ENCODE results near the gene FAM13B.

The FAM13B gene

DNA sequence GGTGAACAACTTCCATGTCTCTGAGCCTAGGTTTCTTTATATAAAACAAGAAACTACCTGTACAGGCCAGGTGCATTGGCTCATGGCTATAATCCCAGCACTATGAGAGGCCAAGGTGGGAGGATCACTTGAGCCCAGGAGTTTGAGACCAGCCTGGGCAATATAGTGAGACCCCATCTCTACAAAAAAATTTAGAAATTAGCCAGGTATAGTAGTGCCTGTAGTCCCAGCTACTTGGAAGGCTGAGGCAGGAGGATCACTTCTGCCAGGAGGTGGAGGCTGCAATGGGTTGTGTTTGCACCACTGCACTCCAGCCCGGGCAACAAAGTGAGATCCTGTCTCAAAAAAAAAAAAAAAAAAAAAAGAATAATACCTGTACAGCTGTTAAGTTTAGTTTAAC, 11.1 kb downstream of the FAM13B start:
- Histone ChIP-seq H3K4me3 (ENCODE audit: low read depth, low read length, poor library complexity, severe bottlenecking) (no peak overlapping the region), H3K4me1 (ENCODE audit: insufficient read depth, low read length, severe bottlenecking) (peaks cover 4% of the 10 kb centered on the region), H3K79me2 (ENCODE audit: insufficient read depth, low read length) (peaks cover 63% of the 10 kb centered on the region)

DNA sequence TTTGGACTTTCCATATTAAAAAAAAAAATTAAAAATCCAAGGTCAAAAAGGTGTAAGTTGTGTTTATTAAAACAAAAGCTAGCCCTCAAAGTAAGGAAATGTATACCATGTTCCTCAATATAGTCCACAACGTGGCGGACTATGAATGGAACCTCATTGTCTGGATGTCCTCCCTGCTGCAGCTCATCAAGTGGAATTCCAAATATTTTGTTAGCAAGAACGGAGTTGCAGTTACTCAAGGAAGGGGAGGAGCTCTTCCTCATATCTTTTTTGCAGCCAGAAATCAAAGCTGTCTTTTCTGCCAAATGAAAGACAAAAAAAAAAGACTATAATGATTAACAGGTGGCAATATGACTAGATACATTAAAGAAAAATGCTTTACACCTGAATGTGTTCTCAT, 14.0 kb downstream of the FAM13B start:
- no peaks in the 10 kb centered on the region for H3K27me3 ChIP-seq (ENCODE audit: insufficient read depth, low read length)
- peaks cover 35% of the 10 kb centered on the region for H3K79me2 ChIP-seq (ENCODE audit: insufficient read depth, low read length)
- TF ChIP-seq CTCF (IDR thresholded peaks at IDR 0.05; ENCODE audit: low read length), result no peak
- no peak for TF ChIP-seq EZH2 (IDR thresholded peaks at IDR 0.05; ENCODE audit: borderline replicate concordance, low read length)
- H3K9ac ChIP-seq (ENCODE audit: low read length), result no peak overlapping the region
- H3K9me2 ChIP-seq (ENCODE audit: low read depth, low read length), result no peaks in the 10 kb centered on the region
- H2AFZ ChIP-seq (ENCODE audit: low read length), result no peak overlapping the region
- H3K27ac ChIP-seq (ENCODE audit: low read depth, low read length, poor library complexity, severe bottlenecking), result no peak overlapping the region
- peaks cover 70% of the 10 kb centered on the region for H3K36me3 ChIP-seq (ENCODE audit: insufficient read depth, low read length)
- H3K4me3 ChIP-seq (ENCODE audit: low read depth, low read length, poor library complexity, severe bottlenecking), result no peak overlapping the region
- H3K9me3 ChIP-seq (ENCODE audit: low read length), result no peaks in the 10 kb centered on the region
- H3K4me1 ChIP-seq (ENCODE audit: insufficient read depth, low read length, severe bottlenecking), result no peaks in the 10 kb centered on the region
- H3F3A ChIP-seq (ENCODE audit: insufficient read depth, low read length), result no peaks in the 10 kb centered on the region
- H3K4me2 ChIP-seq (ENCODE audit: low read length), result no peak overlapping the region
- H4K20me1 ChIP-seq (ENCODE audit: insufficient read depth, low read length), result no peaks in the 10 kb centered on the region

More for the DNA sequence above, 11.1 kb downstream of the FAM13B start:
- H3K27me3 ChIP-seq (ENCODE audit: insufficient read depth, low read length), result no peaks in the 10 kb centered on the region
- H3K27ac ChIP-seq (ENCODE audit: low read depth, low read length, poor library complexity, severe bottlenecking), result no peak overlapping the region
- no peaks in the 10 kb centered on the region for H3F3A ChIP-seq (ENCODE audit: insufficient read depth, low read length)
- H4K20me1 ChIP-seq (ENCODE audit: insufficient read depth, low read length), result no peaks in the 10 kb centered on the region
- TF ChIP-seq CTCF (IDR thresholded peaks at IDR 0.05; ENCODE audit: low read length) (no peak), EZH2 (IDR thresholded peaks at IDR 0.05; ENCODE audit: borderline replicate concordance, low read length) (no peak)
- H3K9ac ChIP-seq (ENCODE audit: low read length), result no peak overlapping the region
- H3K9me3 ChIP-seq (ENCODE audit: low read length), result peaks cover 3% of the 10 kb centered on the region; the same call in 1 of the 2 replicates
- peaks cover 49% of the 10 kb centered on the region for H3K36me3 ChIP-seq (ENCODE audit: insufficient read depth, low read length)
- H2AFZ ChIP-seq (ENCODE audit: low read length), result no peak overlapping the region
- no peak overlapping the region for H3K4me2 ChIP-seq (ENCODE audit: low read length)
- H3K9me2 ChIP-seq (ENCODE audit: low read depth, low read length), result no peaks in the 10 kb centered on the region

GRCh38 chr5:138015916-138016315, 17.0 kb downstream of the FAM13B start:
- Histone ChIP-seq H3K36me3 (ENCODE audit: insufficient read depth, low read length) (peaks cover 75% of the 10 kb centered on the region), H3K4me3 (ENCODE audit: low read depth, low read length, poor library complexity, severe bottlenecking) (no peak overlapping the region), H3K27me3 (ENCODE audit: insufficient read depth, low read length) (no peaks in the 10 kb centered on the region), H3K4me1 (ENCODE audit: insufficient read depth, low read length, severe bottlenecking) (no peaks in the 10 kb centered on the region), H3K4me2 (ENCODE audit: low read length) (no peak overlapping the region), H3K9ac (ENCODE audit: low read length) (no peak overlapping the region), H3K9me2 (ENCODE audit: low read depth, low read length) (no peaks in the 10 kb centered on the region), H4K20me1 (ENCODE audit: insufficient read depth, low read length) (no peaks in the 10 kb centered on the region), H2AFZ (ENCODE audit: low read length) (no peak overlapping the region), H3K79me2 (ENCODE audit: insufficient read depth, low read length) (peaks cover 6% of the 10 kb centered on the region; the same call in 1 of the 2 replicates), H3F3A (ENCODE audit: insufficient read depth, low read length) (no peaks in the 10 kb centered on the region), H3K9me3 (ENCODE audit: low read length) (no peaks in the 10 kb centered on the region), H3K27ac (ENCODE audit: low read depth, low read length, poor library complexity, severe bottlenecking) (no peak overlapping the region)
- TF ChIP-seq CTCF (IDR thresholded peaks at IDR 0.05; ENCODE audit: low read length), result no peak
- no peak for TF ChIP-seq EZH2 (IDR thresholded peaks at IDR 0.05; ENCODE audit: borderline replicate concordance, low read length)

All from OCI-LY1 (cell line).